ENCODE data around the gene RBM14.

- TF ChIP-seq FOS (IDR thresholded peaks at IDR 0.05; ENCODE audit: low read depth, low read length) = no peak
- no peak for TF ChIP-seq MAFK (IDR thresholded peaks at IDR 0.05; ENCODE audit: low read depth, low read length)
- no peak for TF ChIP-seq USF2 (IDR thresholded peaks at IDR 0.05; ENCODE audit: low read depth, low read length)
- TF ChIP-seq POLR2A (IDR thresholded peaks at IDR 0.05; ENCODE audit: low read depth, low read length) = no peak
- no peak for TF ChIP-seq CTCF (conservative IDR thresholded peaks at IDR 0.05; ENCODE audit: low read depth, low read length)
- TF ChIP-seq BHLHE40 (IDR thresholded peaks at IDR 0.05; ENCODE audit: low read depth, low read length) = no peak
- no peak for TF ChIP-seq RFX5 (IDR thresholded peaks at IDR 0.05; ENCODE audit: low read depth, low read length)
- TF ChIP-seq SMC3 (IDR thresholded peaks at IDR 0.05; ENCODE audit: low read depth, low read length) = no peak
- TF ChIP-seq RAD21 (IDR thresholded peaks at IDR 0.05; ENCODE audit: low read length) = no peak
- TF ChIP-seq CEBPB (IDR thresholded peaks at IDR 0.05; ENCODE audit: low read depth, low read length) = no peak
Observed at GRCh38 chr11:66643745-66644437, 27.5 kb downstream of the RBM14 start.

All from IMR-90 (cell line).